ENCODE results near the gene SMYD3.

DNA sequence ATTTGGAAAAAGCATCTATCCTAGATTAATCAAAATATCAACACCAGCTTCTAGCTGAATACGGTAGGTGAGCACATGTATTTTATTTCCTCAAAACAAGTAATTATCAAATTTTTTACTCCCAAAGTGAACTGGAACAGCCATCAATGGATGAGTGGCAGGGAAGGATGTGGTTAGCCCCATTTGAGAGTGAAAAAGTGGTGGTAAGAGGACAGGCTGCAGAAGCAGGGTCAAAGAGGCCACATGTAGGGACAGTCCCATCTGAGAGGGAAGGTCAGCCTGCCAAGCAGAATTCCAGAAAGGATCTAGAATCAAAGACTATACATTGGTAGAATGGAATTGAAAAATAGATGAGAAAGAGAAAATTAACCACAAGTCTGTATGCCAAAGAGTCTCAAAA, 163.8 kb downstream of the SMYD3 start:
- TF ChIP-seq SMC3 (IDR thresholded peaks at IDR 0.05; ENCODE audit: low read depth, low read length) (no peak), RCOR1 (IDR thresholded peaks at IDR 0.05; ENCODE audit: insufficient replicate concordance, low read length) (no peak), RAD21 (IDR thresholded peaks at IDR 0.05; ENCODE audit: low read length) (no peak), USF2 (IDR thresholded peaks at IDR 0.05; ENCODE audit: low read depth, low read length) (no peak), CEBPB (IDR thresholded peaks at IDR 0.05; ENCODE audit: low read depth, low read length) (no peak), POLR2A (IDR thresholded peaks at IDR 0.05; ENCODE audit: low read depth, low read length) (no peak), RFX5 (IDR thresholded peaks at IDR 0.05; ENCODE audit: low read depth, low read length) (no peak)
- TF ChIP-seq, protein P1, sequence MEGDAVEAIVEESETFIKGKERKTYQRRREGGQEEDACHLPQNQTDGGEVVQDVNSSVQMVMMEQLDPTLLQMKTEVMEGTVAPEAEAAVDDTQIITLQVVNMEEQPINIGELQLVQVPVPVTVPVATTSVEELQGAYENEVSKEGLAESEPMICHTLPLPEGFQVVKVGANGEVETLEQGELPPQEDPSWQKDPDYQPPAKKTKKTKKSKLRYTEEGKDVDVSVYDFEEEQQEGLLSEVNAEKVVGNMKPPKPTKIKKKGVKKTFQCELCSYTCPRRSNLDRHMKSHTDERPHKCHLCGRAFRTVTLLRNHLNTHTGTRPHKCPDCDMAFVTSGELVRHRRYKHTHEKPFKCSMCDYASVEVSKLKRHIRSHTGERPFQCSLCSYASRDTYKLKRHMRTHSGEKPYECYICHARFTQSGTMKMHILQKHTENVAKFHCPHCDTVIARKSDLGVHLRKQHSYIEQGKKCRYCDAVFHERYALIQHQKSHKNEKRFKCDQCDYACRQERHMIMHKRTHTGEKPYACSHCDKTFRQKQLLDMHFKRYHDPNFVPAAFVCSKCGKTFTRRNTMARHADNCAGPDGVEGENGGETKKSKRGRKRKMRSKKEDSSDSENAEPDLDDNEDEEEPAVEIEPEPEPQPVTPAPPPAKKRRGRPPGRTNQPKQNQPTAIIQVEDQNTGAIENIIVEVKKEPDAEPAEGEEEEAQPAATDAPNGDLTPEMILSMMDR (conservative IDR thresholded peaks at IDR 0.05; ENCODE audit: low read depth, low read length), result no peak
